HG03097 (cell line): Measurements from ENCODE around the gene MAN2B2.

Experiments
- ATAC-seq: cut with Tn5 transposase; IDR thresholded peaks from one replicate; pipeline ENCODE4 v1.9.1; 2021; ENCODE audit not compliant: unreplicated experiment, low FRiP score

The MAN2B2 gene

GRCh38 chr4:6592804-6593563 is 18.0 kb downstream of the MAN2B2 start:
- no peak for ATAC-seq

GRCh38 chr4:6594341-6594740 is 19.4 kb downstream of the MAN2B2 start:
- no peak for ATAC-seq

DNA sequence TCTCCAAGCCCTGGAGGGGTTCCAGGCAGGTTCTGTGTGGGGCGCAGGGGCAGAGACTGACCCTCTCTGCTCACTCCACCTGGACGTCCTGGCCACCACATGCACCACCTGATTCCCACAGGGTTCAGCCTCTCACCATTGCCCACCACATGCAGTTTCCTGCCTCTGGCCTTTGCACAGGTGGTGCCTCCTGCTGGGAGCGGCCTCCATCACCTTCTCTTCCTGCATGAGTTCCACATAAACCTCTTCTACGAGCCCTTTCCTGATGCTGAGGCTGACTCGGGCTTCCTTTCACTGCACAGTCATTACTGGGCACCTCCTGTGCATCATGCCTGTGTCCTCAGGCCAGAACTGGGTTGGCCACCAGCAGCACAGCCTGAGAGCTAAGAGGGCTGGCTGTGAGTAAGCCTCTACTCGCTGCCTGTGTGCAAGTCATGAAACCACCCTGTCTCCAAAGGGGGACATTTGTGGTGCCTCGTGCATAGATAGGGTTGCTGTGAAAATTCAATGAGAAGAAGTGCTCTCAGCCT is 19.9 kb downstream of the MAN2B2 start:
- no peak for ATAC-seq

DNA sequence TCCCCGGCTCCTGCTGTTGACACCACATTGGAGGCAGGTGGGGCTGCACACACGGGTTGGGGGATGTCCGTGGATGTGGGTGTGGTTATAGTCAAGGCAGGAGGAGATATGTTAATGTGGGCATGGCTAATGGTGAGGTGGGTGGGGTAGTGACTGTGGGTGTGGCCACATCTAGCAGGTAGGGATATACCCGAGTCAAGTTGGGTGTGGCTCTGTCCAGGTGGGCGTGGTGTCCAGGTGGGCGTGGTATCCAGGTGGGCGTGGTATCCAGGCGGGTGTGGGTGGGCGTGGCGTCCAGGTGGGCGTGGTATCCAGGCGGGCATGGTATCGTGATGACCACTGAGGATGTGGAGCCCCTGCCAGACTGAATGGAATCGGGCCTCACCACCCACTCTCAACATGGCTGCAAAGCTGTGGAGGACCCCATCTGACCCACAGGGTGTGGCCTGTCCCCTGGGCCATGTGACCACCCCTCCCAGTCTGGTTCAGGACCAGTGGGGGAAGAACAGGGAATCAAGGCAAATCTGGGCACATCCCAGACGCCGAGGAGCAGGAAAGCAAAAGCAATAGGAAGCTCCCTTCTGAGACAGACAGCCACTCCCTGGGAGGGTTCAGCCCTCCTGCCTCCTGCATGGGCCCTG is 21.0 kb downstream of the MAN2B2 start:
- ATAC-seq = no peak

- ATAC-seq = no peak
These were observed 22.0 kb downstream of the MAN2B2 start for GRCh38 chr4:6596948-6597347.

GRCh38 chr4:6598127-6598526 is 23.1 kb downstream of the MAN2B2 start:
- ATAC-seq = no peak

GRCh38 chr4:6598641-6599040 is 23.7 kb downstream of the MAN2B2 start:
- ATAC-seq = no peak

DNA sequence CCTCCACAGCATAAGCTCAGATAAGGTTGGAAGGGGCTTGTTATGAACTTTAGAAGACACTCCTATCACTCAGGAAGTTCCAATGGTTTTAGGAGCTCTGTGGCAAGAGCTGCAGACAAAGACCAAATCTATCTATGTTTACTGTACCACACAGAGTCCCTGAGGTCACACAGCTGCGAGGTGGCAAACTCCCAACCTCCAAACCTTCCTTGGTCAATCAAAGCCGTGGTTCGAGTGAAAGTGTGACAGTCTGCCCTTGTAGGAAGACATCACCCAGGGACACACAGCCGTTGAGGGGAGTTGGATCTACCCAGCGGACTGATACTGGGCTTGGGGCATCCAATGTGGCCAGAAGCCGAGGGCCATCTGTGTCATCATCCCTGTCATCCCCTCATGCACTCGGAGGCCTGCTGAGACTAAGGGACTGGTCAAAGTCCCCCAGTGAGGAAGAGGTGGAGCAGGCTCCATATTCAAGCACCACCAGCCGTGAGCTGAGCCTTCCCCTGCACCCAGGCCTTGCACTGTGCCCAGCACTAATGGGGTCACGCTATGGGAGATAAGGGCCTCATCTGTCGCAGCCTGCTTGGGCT is 26.8 kb downstream of the MAN2B2 start:
- ATAC-seq = no peak

DNA sequence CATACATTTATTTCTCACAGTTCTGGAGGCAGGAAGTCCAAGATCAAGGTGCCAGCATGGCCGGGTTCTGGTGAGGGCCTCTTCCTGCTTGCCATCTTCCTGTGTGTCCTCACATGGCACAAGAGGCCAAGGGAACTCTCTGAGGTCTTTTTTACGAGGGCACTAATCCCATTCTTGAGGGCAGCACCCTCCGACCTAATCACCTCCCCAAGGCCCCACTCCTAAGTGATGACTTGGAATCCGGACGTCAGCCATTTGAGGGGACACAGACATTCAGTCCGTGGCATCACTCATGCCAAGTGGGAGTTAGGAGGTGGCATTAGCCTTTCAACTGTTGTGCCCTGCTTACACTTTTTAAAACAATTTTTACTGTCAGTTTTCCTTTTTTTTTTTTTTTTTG is 27.3 kb downstream of the MAN2B2 start:
- ATAC-seq = no peak

- no peak for ATAC-seq
These were observed 28.1 kb downstream of the MAN2B2 start for GRCh38 chr4:6603128-6603527.

DNA sequence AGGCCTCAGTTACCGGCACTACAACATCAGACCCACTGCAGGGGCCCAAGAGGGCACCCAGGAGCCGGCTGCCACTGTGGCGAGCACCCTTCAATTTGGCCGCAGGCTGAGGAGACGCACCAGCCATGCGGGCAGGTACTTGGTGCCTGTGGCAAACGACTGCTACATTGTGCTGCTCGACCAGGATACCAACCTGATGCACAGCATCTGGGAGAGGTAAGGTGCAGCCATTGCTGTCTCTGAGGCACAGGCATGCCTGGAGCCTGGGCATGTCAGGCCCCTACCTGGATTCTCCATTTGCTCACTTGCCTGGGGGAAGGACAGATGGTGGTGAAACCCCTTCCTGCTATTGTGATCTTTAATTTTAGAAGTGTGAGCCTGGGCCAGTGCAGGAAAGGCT is 30.1 kb downstream of the MAN2B2 start:
- no peak for ATAC-seq

DNA sequence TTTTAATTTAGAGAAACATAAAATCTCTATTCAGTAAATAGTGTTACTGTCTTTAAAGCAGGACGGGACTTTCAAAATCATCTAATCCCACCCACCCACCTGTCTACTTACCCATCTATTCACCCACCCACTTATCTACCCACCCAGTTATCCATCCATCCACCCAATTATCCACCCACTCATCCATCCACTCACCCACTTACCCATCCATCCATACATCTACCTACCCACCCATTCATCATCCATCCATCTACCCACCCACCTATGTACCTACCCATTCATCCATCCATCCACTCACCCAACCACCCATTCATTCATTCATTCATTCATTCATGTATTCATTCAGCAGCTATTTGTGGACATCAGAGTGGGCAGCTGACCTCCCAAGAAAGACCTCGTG is 30.6 kb downstream of the MAN2B2 start:
- ATAC-seq = no peak

GRCh38 chr4:6606465-6607235 is 31.7 kb downstream of the MAN2B2 start:
- ATAC-seq = no peak

GRCh38 chr4:6607368-6608055 is 32.5 kb downstream of the MAN2B2 start:
- no peak for ATAC-seq

GRCh38 chr4:6608758-6609414 is 33.9 kb downstream of the MAN2B2 start:
- no peak for ATAC-seq

DNA sequence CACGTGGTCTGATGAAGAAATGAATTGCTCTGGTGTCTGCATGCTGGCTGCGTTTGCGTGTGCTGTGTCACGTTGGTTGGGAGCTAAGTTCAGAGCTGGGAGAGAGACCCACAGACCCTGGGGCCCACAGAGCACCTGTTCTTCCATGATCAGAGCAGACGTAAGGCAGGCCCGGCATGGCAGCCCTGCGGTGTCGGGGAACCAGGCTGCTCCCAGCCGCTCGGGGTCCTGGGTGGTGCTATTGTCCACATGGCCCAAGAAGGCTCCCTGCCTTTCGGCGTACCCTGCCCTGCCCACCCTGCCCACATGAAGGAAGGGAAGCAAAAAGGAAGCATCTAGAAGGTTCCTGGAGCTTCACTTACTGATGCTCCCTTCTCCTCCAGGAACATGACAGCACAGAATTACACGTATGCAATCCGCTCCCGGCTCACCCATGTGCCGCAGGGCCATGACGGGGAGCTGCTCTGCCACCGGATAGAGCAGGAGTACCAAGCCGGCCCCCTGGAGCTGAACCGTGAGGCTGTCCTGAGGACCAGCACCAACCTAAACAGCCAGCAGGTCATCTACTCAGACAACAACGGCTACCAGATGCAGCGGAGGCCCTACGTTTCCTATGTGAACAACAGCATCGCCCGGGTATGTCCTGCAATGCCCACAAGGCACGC is 34.6 kb downstream of the MAN2B2 start:
- ATAC-seq = no peak

DNA sequence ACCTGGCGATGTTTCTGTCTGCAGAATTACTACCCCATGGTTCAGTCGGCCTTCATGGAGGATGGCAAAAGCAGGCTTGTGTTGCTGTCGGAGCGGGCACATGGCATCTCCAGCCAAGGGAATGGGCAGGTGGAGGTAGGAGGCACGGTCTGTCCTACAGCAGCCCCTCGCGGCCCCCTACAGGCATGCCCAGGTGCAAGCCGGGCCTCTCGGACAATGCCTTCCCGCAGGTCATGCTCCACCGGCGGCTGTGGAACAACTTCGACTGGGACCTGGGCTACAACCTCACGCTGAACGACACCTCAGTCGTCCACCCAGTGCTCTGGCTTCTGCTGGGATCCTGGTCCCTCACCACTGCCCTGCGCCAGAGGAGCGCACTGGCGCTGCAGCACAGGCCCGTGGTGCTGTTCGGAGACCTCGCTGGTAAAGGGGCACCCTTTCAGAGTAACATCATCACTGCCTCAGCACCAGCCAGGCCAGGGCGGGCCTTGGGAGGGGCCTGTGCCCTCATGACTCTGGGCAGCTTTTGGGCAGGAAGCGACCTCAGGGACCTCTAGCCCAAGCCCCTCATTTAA is 36.0 kb downstream of the MAN2B2 start:
- ATAC-seq = no peak

GRCh38 chr4:6612961-6613675 is 38.1 kb downstream of the MAN2B2 start:
- no peak for ATAC-seq
